GM12891 (cell line): Measurements from ENCODE around the gene SYCP2.

ENCODE experiments used
- DNase-seq: peaks from one replicate; pipeline ENCODE4 v3.0.0; 2011; ENCODE audit warnings: low spot score; ENCODE audit not compliant: insufficient read length
- FAIRE-seq: peaks from 2 replicates; lab custom pipeline; 2011; peaks lifted over from hg19 to GRCh38; lab: Jason Lieb, UNC
- PAX5 ChIP-seq: IDR thresholded peaks from 2 replicates; pipeline ENCODE4 v1.6.1; 2011; ENCODE audit warnings: low read length, moderate library complexity, mild to moderate bottlenecking; ENCODE audit not compliant: insufficient read depth, severe bottlenecking
- POLR2A ChIP-seq: IDR thresholded peaks from 2 replicates; pipeline ENCODE4 v1.6.1; 2011; ENCODE audit warnings: low read depth, low read length, control low read depth
- POLR2AphosphoS5 ChIP-seq: IDR thresholded peaks from 2 replicates; pipeline ENCODE4 v1.6.1; 2011; ENCODE audit warnings: low read depth, low read length, control low read depth
- POU2F2 ChIP-seq: IDR thresholded peaks from 2 replicates; pipeline ENCODE4 v1.6.1; 2011; ENCODE audit warnings: low read depth, mild to moderate bottlenecking, control low read depth, low read length, moderate library complexity
- SPI1 ChIP-seq: IDR thresholded peaks from 2 replicates; pipeline ENCODE4 v1.6.1; 2011; ENCODE audit warnings: low read depth, low read length, control low read depth
- TAF1 ChIP-seq: IDR thresholded peaks from 2 replicates; pipeline ENCODE4 v1.6.1; 2011; ENCODE audit warnings: low read depth, low read length, control low read depth

The SYCP2 gene

DNA sequence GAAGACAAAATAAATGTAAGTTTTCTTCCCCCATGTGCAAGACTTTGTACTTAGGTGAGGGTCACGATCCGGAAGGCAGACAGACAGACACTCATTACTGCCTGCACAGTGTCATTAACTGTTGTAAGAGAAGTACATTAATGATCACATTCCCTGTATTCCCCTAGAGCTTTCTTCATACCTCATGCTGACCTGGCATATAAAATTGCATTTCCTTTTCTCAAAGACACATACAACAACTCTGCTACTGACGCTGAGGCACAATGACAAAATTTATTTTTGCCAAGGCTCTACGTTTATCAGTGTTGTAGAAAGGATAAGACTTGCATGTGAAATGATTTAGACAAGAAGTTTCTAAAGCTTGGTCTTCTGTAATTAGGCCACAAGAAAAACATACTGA, 3.0 kb upstream of the SYCP2 start:
- DNase-seq = no peak
- FAIRE-seq = no peak
- TF ChIP-seq SPI1 (no peak), POU2F2 (no peak), POLR2AphosphoS5 (no peak), TAF1 (no peak), POLR2A (no peak), PAX5 (no peak)

- TF ChIP-seq TAF1 (no peak), SPI1 (no peak), POLR2A (no peak), POU2F2 (no peak), POLR2AphosphoS5 (no peak), PAX5 (no peak)
- DNase-seq = no peak
- no peak for FAIRE-seq
These were observed 2.2 kb upstream of the SYCP2 start for GRCh38 chr20:59935457-59936185.

GRCh38 chr20:59933849-59934585, 580 bp upstream of the SYCP2 start:
- TF ChIP-seq POLR2AphosphoS5 = no peak
- TF ChIP-seq PAX5 = no peak
- TF ChIP-seq TAF1 = no peak
- TF ChIP-seq POLR2A = no peak
- no peak for TF ChIP-seq SPI1
- no peak for TF ChIP-seq POU2F2
- FAIRE-seq (no peak), DNase-seq (peak; percentile 71)

DNA sequence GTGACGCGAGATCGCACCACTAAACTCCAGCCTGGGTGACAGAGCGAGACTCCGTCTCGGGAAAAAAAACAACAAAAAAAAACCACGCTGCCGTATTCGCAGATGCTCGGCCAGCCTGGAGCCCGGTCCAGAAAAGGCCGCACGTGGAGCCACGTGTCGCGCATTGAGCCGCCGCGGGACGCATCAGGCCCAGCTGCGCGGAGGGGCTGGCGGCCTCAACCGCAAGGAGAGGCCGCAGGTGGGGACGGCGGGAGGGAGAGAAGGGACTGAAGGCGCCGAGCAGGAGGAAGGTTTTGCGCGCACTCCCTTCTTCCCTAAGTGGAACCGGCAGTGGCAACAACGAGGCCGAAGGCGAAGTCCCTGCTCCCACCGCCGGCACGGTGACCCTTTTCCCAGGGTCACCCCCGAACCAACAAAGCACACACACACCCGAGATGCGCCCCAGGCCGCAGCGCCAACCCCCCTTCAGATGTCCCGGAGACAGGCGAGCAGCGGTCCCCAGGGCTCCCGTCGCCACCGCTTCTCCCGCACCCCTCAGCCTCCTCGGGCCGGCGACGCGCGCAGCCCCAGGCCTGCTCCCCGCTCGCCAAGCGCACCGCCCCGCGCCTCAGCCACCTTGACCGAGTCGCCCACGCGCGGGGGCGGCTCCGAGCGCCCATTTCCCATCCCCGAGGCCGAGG, 681 bp downstream of the SYCP2 start:
- FAIRE-seq (no peak), DNase-seq (no peak)
- no peak for TF ChIP-seq SPI1
- TF ChIP-seq TAF1 = no peak
- TF ChIP-seq POU2F2 = no peak
- TF ChIP-seq PAX5 = no peak
- TF ChIP-seq POLR2A = no peak
- no peak for TF ChIP-seq POLR2AphosphoS5

DNA sequence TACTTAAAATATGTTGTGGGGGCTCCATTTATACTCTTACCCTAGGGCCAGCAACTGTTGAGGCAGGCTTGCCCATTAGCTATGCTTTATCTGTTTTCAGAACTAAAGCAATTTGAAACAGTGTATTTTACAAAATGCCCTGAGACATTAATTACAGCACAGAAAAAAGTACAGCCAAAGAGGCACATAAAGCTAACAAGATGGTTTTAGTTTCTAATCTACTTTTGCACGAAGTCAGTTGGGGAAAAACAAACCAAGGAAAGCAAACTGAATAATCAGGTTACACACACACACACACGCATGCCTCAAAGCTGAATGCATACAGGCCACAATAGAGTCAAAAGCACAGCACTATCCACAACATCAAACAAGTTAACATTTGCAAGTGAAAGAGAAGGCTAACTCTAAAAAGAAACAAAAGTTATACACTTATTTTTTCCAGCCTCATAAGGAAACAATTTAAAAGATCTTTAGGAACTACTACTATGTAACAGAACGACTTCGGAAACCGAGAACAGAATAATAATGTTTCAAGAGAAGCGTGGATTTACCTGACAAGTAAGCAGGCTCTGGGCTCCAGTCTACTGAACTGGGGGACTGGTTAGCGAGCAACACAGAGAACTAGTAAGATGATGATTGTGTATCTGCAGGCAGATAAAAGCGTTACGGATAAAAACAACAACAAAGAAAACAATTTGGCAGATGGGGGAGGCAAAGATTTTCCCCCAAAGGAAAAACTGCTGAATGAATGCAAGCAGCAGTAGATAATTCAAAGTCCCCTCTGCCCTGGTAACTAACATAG, 1.7 kb downstream of the SYCP2 start:
- no peak for TF ChIP-seq PAX5
- no peak for TF ChIP-seq TAF1
- no peak for TF ChIP-seq SPI1
- TF ChIP-seq POU2F2 = no peak
- TF ChIP-seq POLR2AphosphoS5 = no peak
- TF ChIP-seq POLR2A = no peak

DNA sequence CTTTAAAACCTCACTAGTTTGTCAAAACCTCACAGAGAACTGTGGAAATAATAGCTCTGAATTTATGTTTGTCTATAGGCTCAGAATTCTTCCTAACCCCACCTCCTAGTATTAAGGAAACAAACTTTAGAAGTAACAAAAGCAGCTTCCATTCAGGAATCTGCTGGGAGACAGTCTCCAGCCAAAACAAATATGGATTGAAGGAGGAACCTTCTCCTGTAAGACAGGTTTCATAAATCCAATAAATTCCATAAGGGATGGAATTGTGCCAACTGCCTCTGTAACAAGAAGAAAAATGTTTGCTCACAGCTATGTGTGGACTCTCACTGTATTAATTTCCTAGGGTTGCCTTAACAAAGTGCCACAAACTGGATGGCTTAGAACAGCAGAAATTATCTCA, 7.5 kb downstream of the SYCP2 start:
- FAIRE-seq (no peak), DNase-seq (no peak)
- no peak for TF ChIP-seq TAF1
- no peak for TF ChIP-seq POU2F2
- TF ChIP-seq POLR2A = no peak
- no peak for TF ChIP-seq PAX5
- no peak for TF ChIP-seq SPI1
- TF ChIP-seq POLR2AphosphoS5 = no peak

More for the DNA sequence above, 1.7 kb downstream of the SYCP2 start:
- FAIRE-seq (no peak), DNase-seq (no peak)

GRCh38 chr20:59925359-59925758, 8.1 kb downstream of the SYCP2 start:
- FAIRE-seq (no peak), DNase-seq (no peak)
- TF ChIP-seq TAF1 (no peak), PAX5 (no peak), POU2F2 (no peak), POLR2A (no peak), SPI1 (no peak), POLR2AphosphoS5 (no peak)

DNA sequence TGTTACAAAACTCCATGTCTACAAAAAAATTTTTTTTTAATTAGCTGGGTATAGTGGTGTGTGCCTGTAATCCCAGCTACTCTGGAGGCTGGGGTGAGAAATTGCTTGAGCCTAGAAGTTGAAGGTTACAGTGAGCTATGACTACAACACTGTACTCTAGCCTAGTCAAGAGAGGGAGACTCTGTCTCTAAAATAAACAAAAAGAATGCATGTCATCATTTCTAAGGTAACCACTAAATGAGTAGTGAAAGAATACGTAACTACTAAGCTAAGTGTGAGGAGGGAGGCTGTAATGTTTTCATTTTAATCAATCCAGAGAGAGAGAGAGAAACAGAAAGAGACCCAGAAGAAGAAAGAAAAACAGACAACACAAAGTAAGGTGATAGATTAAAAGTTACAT, 9.9 kb downstream of the SYCP2 start:
- TF ChIP-seq PAX5 (no peak), TAF1 (no peak), SPI1 (no peak), POLR2A (no peak), POLR2AphosphoS5 (no peak), POU2F2 (no peak)
- FAIRE-seq (no peak), DNase-seq (no peak)

GRCh38 chr20:59920944-59921343, 12.5 kb downstream of the SYCP2 start:
- TF ChIP-seq SPI1 (no peak), TAF1 (no peak), PAX5 (no peak), POLR2A (no peak), POLR2AphosphoS5 (no peak), POU2F2 (no peak)
- FAIRE-seq (no peak), DNase-seq (no peak)
